K562 (cell line): ENCODE data around the gene MERTK. TPM values are rescaled to one million over a fixed set of nuclear protein-coding genes. Genes with fewer than 3 reads are reported as not detected.

Experiments used
- BCL6 ChIP-seq: fragments of 250-450 bp; sonication (Bioruptor Pico); IDR thresholded peaks from 2 replicates; pipeline ENCODE4 v1.4.0; 2020
- E4F1 ChIP-seq: fragments of 250-450 bp; sonication (Bioruptor Pico); IDR thresholded peaks from 2 replicates; pipeline ENCODE4 v1.5.0; 2021; ENCODE audit warnings: mild to moderate bottlenecking, borderline replicate concordance
- ESRRA ChIP-seq: fragments of 450-650 bp; IDR thresholded peaks from 2 replicates; pipeline ENCODE4 v1.6.1; 2014; ENCODE audit warnings: low read depth, mild to moderate bottlenecking, moderate library complexity, borderline replicate concordance
- GABPB1 ChIP-seq: sonication (generic); formaldehyde crosslinking; IDR thresholded peaks from 2 replicates; pipeline ENCODE4 v1.8.0; 2022; ENCODE audit warnings: mild to moderate bottlenecking, missing genetic modification reagents
- JUND ChIP-seq, 2 experiments: IDR thresholded peaks; 2 replicates in 1 of 2; 3 replicates in 1 of 2; pipeline ENCODE4 v1.6.1; 2011; ENCODE audit warnings: borderline replicate concordance in 2 of 2, low read depth in 2 of 2, low read length in 2 of 2, improper control_type of control experiment in 1 of 2, missing biosample characterization in 1 of 2, missing genetic modification characterization in 1 of 2, missing genetic modification reagents in 1 of 2
- MEIS2 ChIP-seq: fragments of 450-650 bp; IDR thresholded peaks from 2 replicates; pipeline ENCODE4 v1.6.1; 2014; ENCODE audit warnings: mild to moderate bottlenecking; ENCODE audit not compliant: partially characterized antibody
- NKRF ChIP-seq: fragments of 450-650 bp; IDR thresholded peaks from 2 replicates; pipeline ENCODE4 v1.6.1; 2016; ENCODE audit warnings: borderline replicate concordance
- NR2C2 ChIP-seq, 2 experiments: fragments of 200-800 bp in 1 of 2; sonication (Bioruptor generic) in 1 of 2; sonication (generic) in 1 of 2; formaldehyde crosslinking in 1 of 2; IDR thresholded peaks; 2 replicates each; pipeline versions ENCODE4 v1.6.1 to v1.8.0; 2016 to 2022; ENCODE audit warnings: mild to moderate bottlenecking in 1 of 2, missing compliant biosample characterization in 1 of 2, missing genetic modification characterization in 1 of 2, missing genetic modification reagents in 1 of 2
- RCOR1 ChIP-seq, 2 experiments: IDR thresholded peaks; 2 replicates each; pipeline ENCODE4 v1.6.1; 2012; ENCODE audit warnings: low read depth in 2 of 2, low read length in 2 of 2, borderline replicate concordance in 1 of 2, improper control_type of control experiment in 1 of 2
- SNRNP70 ChIP-seq: fragments of 200-400 bp; formaldehyde crosslinking; optimal IDR thresholded peaks from 2 replicates; pipeline ENCODE3; 2017; ENCODE audit warnings: low read depth, low read length
- TAL1 ChIP-seq: fragments of 450-650 bp; IDR thresholded peaks from 2 replicates; pipeline ENCODE4 v1.6.1; 2016; ENCODE audit warnings: mild to moderate bottlenecking
- ZNF583 ChIP-seq: fragments of 250-450 bp; sonication (Bioruptor Pico); IDR thresholded peaks from 2 replicates; pipeline ENCODE4 v1.4.0; 2020
- polyA plus RNA-seq, 8 experiments: library from polyadenylated mRNA; depleted of rRNA in 4 of 8; stranded (reverse) in 5 of 8; unstranded in 3 of 8; fragments of >200 nt; fragmentation: Nextera tagmentation in 2 of 8; fragmentation: Illumina TruSeq in 1 of 8; extraction: Ambion mirVana in 2 of 8; extraction: Trizol in 1 of 8; gene quantifications; 2 replicates each; pipeline versions ENCODE4 v1.2.1 to v1.2.3, GENCODE V29; 2011 to 2014; ENCODE audit warnings: inconsistent platforms in 1 of 8, missing spikeins in 1 of 8
- total RNA-seq, 7 experiments: library from RNA; depleted of rRNA in 6 of 7; stranded (reverse); fragments of >200 nt in 6 of 7; fragmentation: Illumina TruSeq in 2 of 7; extraction: Trizol in 2 of 7; gene quantifications; 2 replicates each; pipeline versions ENCODE4 v1.2.1 to v1.2.3, GENCODE V29; 2011 to 2021; ENCODE audit warnings: low replicate concordance in 1 of 7
- TF ChIP-seq, protein P1 (sequence below), 2 experiments: IDR thresholded peaks in 1 of 2; conservative IDR thresholded peaks in 1 of 2; 2 replicates each; pipeline ENCODE4 v1.6.1; 2016; ENCODE audit warnings: low read depth in 2 of 2, mild to moderate bottlenecking in 1 of 2, missing compliant biosample characterization in 1 of 2, missing genetic modification characterization in 1 of 2, moderate library complexity in 1 of 2
- TF ChIP-seq, protein P2 (sequence below), 2 experiments: fragments of 450-650 bp; IDR thresholded peaks; 2 replicates each; pipeline ENCODE4 v1.6.1; 2016

MERTK gene
- total and polyA plus RNA-seq, 9 of the 15 experiments (the other 6 are each of a cell fraction or from before 2014, with no cell fraction given): 0.23 to 1.6 (median 0.74) TPM

GRCh38 chr2:112001136-112001715 lies 102.8 kb downstream of the MERTK start (continued):
- TF ChIP-seq, protein P1, sequence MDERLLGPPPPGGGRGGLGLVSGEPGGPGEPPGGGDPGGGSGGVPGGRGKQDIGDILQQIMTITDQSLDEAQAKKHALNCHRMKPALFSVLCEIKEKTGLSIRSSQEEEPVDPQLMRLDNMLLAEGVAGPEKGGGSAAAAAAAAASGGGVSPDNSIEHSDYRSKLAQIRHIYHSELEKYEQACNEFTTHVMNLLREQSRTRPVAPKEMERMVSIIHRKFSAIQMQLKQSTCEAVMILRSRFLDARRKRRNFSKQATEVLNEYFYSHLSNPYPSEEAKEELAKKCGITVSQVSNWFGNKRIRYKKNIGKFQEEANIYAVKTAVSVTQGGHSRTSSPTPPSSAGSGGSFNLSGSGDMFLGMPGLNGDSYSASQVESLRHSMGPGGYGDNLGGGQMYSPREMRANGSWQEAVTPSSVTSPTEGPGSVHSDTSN (CRISPR knock-in tag; IDR thresholded peaks at IDR 0.05; ENCODE audit: low read depth): no peak
- TF ChIP-seq, protein P1 (tag; conservative IDR thresholded peaks at IDR 0.05; ENCODE audit: low read depth): peak; percentile 48
- TF ChIP-seq SNRNP70: no peak
- TF ChIP-seq NR2C2 (CRISPR knock-in tag; IDR thresholded peaks at IDR 0.05): no peak
- TF ChIP-seq NR2C2 (tag; IDR thresholded peaks at IDR 0.05): peak; percentile 20; the same call in 1 of the 2 replicates
- no peak for TF ChIP-seq ZNF583 (CRISPR knock-in tag)
- TF ChIP-seq GABPB1 (CRISPR knock-in tag): no peak
- TF ChIP-seq NKRF: no peak
- TF ChIP-seq ESRRA: peak; percentile 70
- peak; percentile 54 for TF ChIP-seq MEIS2
- no peak for TF ChIP-seq JUND (IDR thresholded peaks at IDR 0.05; ENCODE audit: borderline replicate concordance, low read depth, low read length)
- TF ChIP-seq JUND (tag; IDR thresholded peaks at IDR 0.05; ENCODE audit: borderline replicate concordance, low read depth, low read length): no peak; the same call in 2 of the 3 replicates
- TF ChIP-seq BCL6: no peak
- TF ChIP-seq RCOR1 (IDR thresholded peaks at IDR 0.05; ENCODE audit: borderline replicate concordance in 1 of 2, low read depth in 2 of 2, low read length in 2 of 2): peak in 1 of 2 experiments; percentile 49; a peak in 1 of 4 replicates
- no peak for TF ChIP-seq E4F1
- no peak for TF ChIP-seq TAL1
- TF ChIP-seq, protein P2, sequence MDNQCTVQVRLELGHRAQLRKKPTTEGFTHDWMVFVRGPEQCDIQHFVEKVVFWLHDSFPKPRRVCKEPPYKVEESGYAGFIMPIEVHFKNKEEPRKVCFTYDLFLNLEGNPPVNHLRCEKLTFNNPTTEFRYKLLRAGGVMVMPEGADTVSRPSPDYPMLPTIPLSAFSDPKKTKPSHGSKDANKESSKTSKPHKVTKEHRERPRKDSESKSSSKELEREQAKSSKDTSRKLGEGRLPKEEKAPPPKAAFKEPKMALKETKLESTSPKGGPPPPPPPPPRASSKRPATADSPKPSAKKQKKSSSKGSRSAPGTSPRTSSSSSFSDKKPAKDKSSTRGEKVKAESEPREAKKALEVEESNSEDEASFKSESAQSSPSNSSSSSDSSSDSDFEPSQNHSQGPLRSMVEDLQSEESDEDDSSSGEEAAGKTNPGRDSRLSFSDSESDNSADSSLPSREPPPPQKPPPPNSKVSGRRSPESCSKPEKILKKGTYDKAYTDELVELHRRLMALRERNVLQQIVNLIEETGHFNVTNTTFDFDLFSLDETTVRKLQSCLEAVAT (IDR thresholded peaks at IDR 0.05): no peak
